Cardiac muscle cell (in vitro differentiated cells and primary cell): ENCODE data around the gene GUCY1A2. TPM values are rescaled to one million over a fixed set of nuclear protein-coding genes. Genes with fewer than 3 reads are reported as not detected.

Source experiments
- DNase-seq, 2 donors: peaks; one replicate each; pipeline versions ENCODE4 v3.0.0 to v3.0.0-alpha.2; 2010 to 2017; ENCODE audit warnings: low read depth in 1 of 2, low spot score in 1 of 2
- H3K27ac ChIP-seq: fragments of 200-600 bp; sonication (generic); 2 replicates; pipeline ENCODE4 v1.5.1; 2016
- H3K27me3 ChIP-seq: fragments of 200-600 bp; sonication (generic); 2 replicates; pipeline ENCODE4 v1.6.0; 2016; ENCODE audit warnings: control low read depth
- H3K36me3 ChIP-seq: fragments of 200-600 bp; sonication (generic); 2 replicates; pipeline ENCODE4 v1.5.1; 2016; ENCODE audit warnings: control low read depth
- H3K4me1 ChIP-seq: fragments of 200-600 bp; sonication (generic); 2 replicates; pipeline ENCODE4 v1.8.1; 2017; ENCODE audit warnings: low read depth, mild to moderate bottlenecking, mixed run types
- H3K4me3 ChIP-seq: fragments of 200-600 bp; sonication (generic); 2 replicates; pipeline ENCODE4 v1.5.1; 2016; ENCODE audit warnings: mild to moderate bottlenecking
- H3K9me3 ChIP-seq: fragments of 200-600 bp; sonication (generic); 2 replicates; pipeline ENCODE4 v1.5.1; 2017; ENCODE audit warnings: low read depth, mild to moderate bottlenecking, control low read depth
- CTCF ChIP-seq: IDR thresholded peaks from 2 replicates; pipeline ENCODE4 v1.5.1; 2012; ENCODE audit warnings: low read depth, mild to moderate bottlenecking, low read length
- polyA plus RNA-seq: library from polyadenylated mRNA; unstranded; fragments of >200 nt; fragmentation: Nextera tagmentation; extraction: Ambion mirVana; gene quantifications from 2 replicates; pipeline ENCODE4 v1.2.1, GENCODE V29; 2016
- total RNA-seq: library from RNA; depleted of rRNA; stranded (reverse); fragments of >200 nt; gene quantifications from 2 replicates; pipeline ENCODE4 v1.2.3, GENCODE V29; 2016

The GUCY1A2 gene
- total and polyA plus RNA-seq, 2 experiments from 2014 or later, result 0.56 to 1.1 TPM

GRCh38 chr11:106950067-106950491, 68.2 kb downstream of the GUCY1A2 start:
- no peak for DNase-seq
- no peaks in the 10 kb centered on the region for H3K9me3 ChIP-seq
- no peaks in the 10 kb centered on the region for H3K27me3 ChIP-seq
- no peak overlapping the region for H3K4me3 ChIP-seq
- H3K4me1 ChIP-seq, result peaks cover 7% of the 10 kb centered on the region
- no peaks in the 10 kb centered on the region for H3K36me3 ChIP-seq
- no peak for TF ChIP-seq CTCF
- no peak overlapping the region for H3K27ac ChIP-seq

- Histone ChIP-seq H3K36me3 (no peaks in the 10 kb centered on the region), H3K9me3 (no peaks in the 10 kb centered on the region), H3K4me1 (no peaks in the 10 kb centered on the region), H3K27me3 (no peaks in the 10 kb centered on the region), H3K27ac (no peak overlapping the region), H3K4me3 (no peak overlapping the region)
- no peak for TF ChIP-seq CTCF
- DNase-seq, result no peak
Measured at GRCh38 chr11:106943089-106943488, 75.2 kb downstream of the GUCY1A2 start.

GRCh38 chr11:106939157-106939556, 79.1 kb downstream of the GUCY1A2 start:
- TF ChIP-seq CTCF, result no peak
- no peaks in the 10 kb centered on the region for H3K27me3 ChIP-seq

GRCh38 chr11:106937111-106937510, 81.2 kb downstream of the GUCY1A2 start:
- DNase-seq, result no peak
- TF ChIP-seq CTCF, result no peak
- Histone ChIP-seq H3K4me1 (no peaks in the 10 kb centered on the region), H3K36me3 (no peaks in the 10 kb centered on the region), H3K27ac (no peak overlapping the region), H3K4me3 (no peak overlapping the region), H3K9me3 (no peaks in the 10 kb centered on the region), H3K27me3 (no peaks in the 10 kb centered on the region)

More at GRCh38 chr11:106939157-106939556, 79.1 kb downstream of the GUCY1A2 start:
- no peaks in the 10 kb centered on the region for H3K9me3 ChIP-seq
- DNase-seq, result no peak
- no peak overlapping the region for H3K27ac ChIP-seq
- no peaks in the 10 kb centered on the region for H3K36me3 ChIP-seq
- H3K4me1 ChIP-seq, result no peaks in the 10 kb centered on the region
- no peak overlapping the region for H3K4me3 ChIP-seq

- H3K4me1 ChIP-seq, result no peaks in the 10 kb centered on the region
- no peak for DNase-seq
- TF ChIP-seq CTCF, result no peak
- H3K4me3 ChIP-seq, result no peak overlapping the region
- H3K9me3 ChIP-seq, result no peaks in the 10 kb centered on the region
- H3K27ac ChIP-seq, result no peak overlapping the region
- H3K36me3 ChIP-seq, result no peaks in the 10 kb centered on the region
- no peaks in the 10 kb centered on the region for H3K27me3 ChIP-seq
Measured at GRCh38 chr11:106925245-106925644, 93.0 kb downstream of the GUCY1A2 start.
